NCI-H1105 (cell line): ENCODE measurements around the gene MAP6D1.

Experiments
- DNase-seq: peaks from one replicate; lab custom pipeline; 2025; lab: John Stamatoyannopoulos, UW

Gene MAP6D1

GRCh38 chr3:183825456-183826161, at the start of gene MAP6D1:
Gene MAP6D1 (minus strand): TSS chr3:183825577. CDS start chr3:183825547, 30 bp downstream.
- DNase-seq, result peak; percentile 81

DNA sequence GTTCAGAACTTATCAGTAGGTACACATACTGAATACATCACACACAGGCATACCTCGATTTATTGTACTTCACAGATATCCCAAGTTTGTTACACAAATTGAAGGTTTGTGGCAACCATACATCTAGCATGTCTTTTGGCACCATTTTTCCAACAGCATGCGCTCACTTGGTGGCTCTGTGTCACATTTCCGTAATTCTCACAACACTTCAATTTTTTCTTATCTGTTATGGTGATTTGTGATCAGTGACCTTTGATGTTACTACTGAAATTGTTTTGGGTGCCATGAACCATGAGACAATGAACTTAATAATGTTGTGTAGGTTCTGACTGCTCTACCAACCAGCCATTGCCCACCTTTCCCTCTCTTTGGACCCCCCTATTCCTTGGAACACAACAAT, 48.5 kb upstream of the MAP6D1 start:
- no peak for DNase-seq

DNA sequence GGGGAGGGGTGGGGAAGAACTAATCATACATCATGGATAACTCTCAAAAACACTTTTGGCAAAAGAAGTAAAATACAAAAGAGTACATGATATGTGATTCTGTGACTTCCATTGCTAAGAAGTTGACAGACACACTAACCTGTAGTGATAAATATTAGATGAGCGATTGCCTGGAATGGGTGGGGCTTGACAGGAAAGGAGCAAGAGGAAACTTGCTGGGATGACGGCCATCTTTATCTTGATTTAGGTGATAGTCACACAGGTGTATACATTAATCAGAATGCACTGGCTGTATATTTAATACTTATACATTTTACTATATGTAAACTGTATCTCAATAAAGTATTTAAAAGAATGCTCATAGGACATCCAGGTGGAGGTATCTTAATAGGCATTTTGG, 46.2 kb upstream of the MAP6D1 start:
- DNase-seq, result no peak

DNA sequence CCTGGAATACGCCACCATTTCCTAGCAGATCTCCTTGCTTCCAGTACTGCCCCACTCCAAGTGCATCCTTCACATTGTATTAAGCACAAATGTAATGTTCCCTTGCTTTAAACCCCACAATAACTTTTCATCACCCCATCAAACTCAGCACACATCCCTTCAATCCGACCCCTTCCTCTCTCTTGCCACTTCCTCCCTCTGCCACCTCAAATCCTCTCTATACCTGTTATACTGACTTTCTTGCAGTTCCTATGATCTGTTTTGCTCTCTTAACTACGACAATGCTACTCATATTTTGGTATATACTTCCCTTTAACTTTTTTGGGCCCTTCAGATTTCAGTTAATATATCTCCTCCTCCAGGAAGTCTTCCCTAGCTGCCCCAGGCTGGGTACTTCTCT, 45.2 kb upstream of the MAP6D1 start:
- DNase-seq, result no peak

GRCh38 chr3:183868796-183869195, 43.4 kb upstream of the MAP6D1 start:
- DNase-seq, result no peak

DNA sequence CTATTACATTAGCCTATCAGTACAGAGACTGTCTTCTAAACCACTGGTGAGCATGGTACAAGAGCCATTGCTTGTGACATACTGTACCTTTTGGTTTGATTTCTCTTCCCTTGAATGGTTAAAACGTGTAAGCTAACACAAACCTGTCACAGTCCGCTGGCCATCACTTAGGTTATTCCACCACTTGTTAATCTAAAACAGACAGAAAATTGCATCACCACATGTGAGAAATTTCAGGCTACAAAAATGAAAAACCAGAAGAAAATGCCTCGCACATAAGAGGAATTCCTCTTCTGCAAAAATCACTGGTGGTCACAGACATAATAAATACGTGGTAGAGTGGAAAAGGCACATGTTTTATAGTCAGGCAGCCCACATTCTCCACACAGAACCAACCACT, 37.2 kb upstream of the MAP6D1 start:
- DNase-seq, result no peak

- DNase-seq, result no peak
Measured at GRCh38 chr3:183857863-183858262, 32.5 kb upstream of the MAP6D1 start.

- DNase-seq, result no peak
Measured at GRCh38 chr3:183854318-183855035, 29.1 kb upstream of the MAP6D1 start.

GRCh38 chr3:183845608-183846288, 20.4 kb upstream of the MAP6D1 start:
- no peak for DNase-seq

- DNase-seq, result no peak
Measured at GRCh38 chr3:183845090-183845489, 19.7 kb upstream of the MAP6D1 start.

- no peak for DNase-seq
Measured at GRCh38 chr3:183844606-183845005, 19.2 kb upstream of the MAP6D1 start.

- no peak for DNase-seq
Measured at GRCh38 chr3:183839751-183840150, 14.4 kb upstream of the MAP6D1 start.

GRCh38 chr3:183837894-183838293, 12.5 kb upstream of the MAP6D1 start:
- no peak for DNase-seq

DNA sequence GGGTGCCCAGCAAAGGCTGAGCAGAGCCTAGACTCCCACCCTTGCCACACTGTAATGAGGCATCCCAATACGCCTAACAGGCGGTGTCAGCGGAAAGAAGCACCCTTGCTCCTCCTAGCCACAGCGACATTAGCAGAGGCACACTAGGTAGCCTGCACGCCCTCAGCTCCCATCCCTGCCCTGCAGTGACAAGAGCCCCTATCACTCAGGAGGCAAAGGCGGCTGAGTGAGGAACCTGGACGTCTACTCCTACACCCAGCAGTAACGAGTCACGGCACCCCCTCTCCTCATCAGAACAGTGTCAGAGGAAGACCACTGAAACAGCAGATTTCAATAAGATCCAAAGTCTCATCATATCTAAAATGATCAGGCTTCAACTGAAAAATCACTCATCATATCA, 12.0 kb upstream of the MAP6D1 start:
- no peak for DNase-seq

- DNase-seq, result no peak
Measured at GRCh38 chr3:183833516-183833915, 8.1 kb upstream of the MAP6D1 start.

- no peak for DNase-seq
Measured at GRCh38 chr3:183830187-183830586, 4.8 kb upstream of the MAP6D1 start.

- DNase-seq, result no peak
Measured at GRCh38 chr3:183829466-183829865, 4.1 kb upstream of the MAP6D1 start.

- no peak for DNase-seq
Measured at GRCh38 chr3:183828538-183828870, 3.1 kb upstream of the MAP6D1 start.

- no peak for DNase-seq
Measured at GRCh38 chr3:183827809-183828537, 2.6 kb upstream of the MAP6D1 start.

DNA sequence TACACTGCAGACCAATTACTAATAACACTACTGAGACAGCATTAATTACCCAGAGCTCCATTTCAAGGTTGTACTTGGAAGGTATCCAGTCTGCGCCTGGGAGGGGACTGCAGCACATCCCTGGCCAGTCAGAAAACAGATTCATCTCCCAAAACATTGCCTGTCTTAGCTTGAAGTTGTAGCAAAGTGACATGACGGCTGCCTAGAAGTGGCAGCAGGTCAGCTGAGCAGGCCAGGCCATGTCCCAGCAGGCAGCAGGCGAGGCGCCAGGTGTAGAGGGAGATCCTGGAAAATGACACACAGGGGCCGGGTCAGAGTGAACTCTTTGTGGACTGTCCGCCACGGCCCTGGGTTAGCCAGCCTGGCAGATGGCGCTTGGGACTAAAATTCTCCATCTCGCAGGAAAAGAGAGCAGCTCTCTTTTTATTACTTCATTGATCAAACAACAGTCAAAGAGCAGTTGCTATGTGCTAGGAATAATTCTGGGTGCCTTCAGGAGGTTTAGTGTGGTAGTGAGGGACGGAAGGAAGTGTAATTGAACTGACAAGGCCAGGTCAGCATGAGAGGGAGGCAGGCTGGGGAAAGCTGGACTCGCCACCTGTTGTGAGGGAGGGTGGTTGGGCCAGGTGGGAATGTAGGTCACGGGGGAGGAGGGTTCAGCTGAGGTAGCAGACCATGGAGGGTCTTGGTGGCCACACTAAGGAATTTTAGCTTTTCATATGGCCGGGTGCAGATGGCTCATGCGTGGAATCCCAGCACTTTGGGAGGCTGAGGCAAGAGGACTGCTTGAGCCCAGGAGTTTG, 1.3 kb upstream of the MAP6D1 start:
- peak; percentile 70 for DNase-seq

GRCh38 chr3:183824761-183825455, 469 bp downstream of the MAP6D1 start:
- peak; percentile 14 for DNase-seq
